WTC11 (cell line): ENCODE data around the gene PLS1. TPM values are rescaled to one million over a fixed set of nuclear protein-coding genes. Genes with fewer than 3 reads are reported as not detected.

Source experiments
- ATAC-seq: fragments of 200-7000 bp; cut with Tn5 transposase; 2 replicates; pipeline ENCODE4 v1.10.0; 2021; ENCODE audit warnings: mild to moderate bottlenecking, moderate library complexity
- CTCF ChIA-PET: fragments of 300-600 bp; sonication (Branson Sonifier 250); formaldehyde crosslinking; loops from one replicate; lab custom pipeline; 2021; ENCODE audit warnings: antibody characterized with exemption; lab: Charles Lee
- POLR2A ChIA-PET: fragments of 350-600 bp; sonication (Branson Sonifier 250); formaldehyde crosslinking; loops from one replicate; lab custom pipeline; 2021; ENCODE audit warnings: antibody characterized with exemption; lab: Charles Lee
- DNase-seq: peaks from one replicate; pipeline ENCODE4 v3.0.0; 2021; ENCODE audit warnings: low spot score
- H3K27ac Mint-ChIP-seq: 2 replicates; pipeline ENCODE4 v1.8.0; 2021; ENCODE audit warnings: mixed read lengths
- H3K27me3 Mint-ChIP-seq: 2 replicates; pipeline ENCODE4 v1.8.0; 2021; ENCODE audit warnings: low read depth, mild to moderate bottlenecking, moderate library complexity, mixed read lengths
- H3K36me3 Mint-ChIP-seq: 2 replicates; pipeline ENCODE4 v1.8.0; 2021; ENCODE audit warnings: mixed read lengths
- H3K4me1 Mint-ChIP-seq: 2 replicates; pipeline ENCODE4 v1.8.0; 2022; ENCODE audit warnings: mixed read lengths
- H3K4me3 Mint-ChIP-seq: 2 replicates; pipeline ENCODE4 v1.8.0; 2021; ENCODE audit warnings: mild to moderate bottlenecking, moderate library complexity, mixed read lengths
- H3K9me3 Mint-ChIP-seq: 2 replicates; pipeline ENCODE4 v1.8.0; 2021; ENCODE audit warnings: mixed read lengths
- CREB1 ChIP-seq: sonication (generic); formaldehyde crosslinking; IDR thresholded peaks from 2 replicates; pipeline ENCODE4 v1.8.0; 2023; ENCODE audit warnings: mild to moderate bottlenecking, missing genetic modification reagents
- ERG ChIP-seq: fragments of 250-450 bp; sonication (Bioruptor Pico); IDR thresholded peaks from 2 replicates; pipeline ENCODE4 v1.8.0; 2021; ENCODE audit warnings: mild to moderate bottlenecking
- ETV6 ChIP-seq: sonication (generic); formaldehyde crosslinking; IDR thresholded peaks from 2 replicates; pipeline ENCODE4 v1.8.1; 2022; ENCODE audit warnings: mild to moderate bottlenecking, missing genetic modification reagents
- FOXP1 ChIP-seq: sonication (generic); formaldehyde crosslinking; IDR thresholded peaks from 2 replicates; pipeline ENCODE4 v1.8.0; 2022; ENCODE audit warnings: missing genetic modification reagents, mild to moderate bottlenecking, moderate library complexity, borderline replicate concordance
- IRF1 ChIP-seq: sonication (generic); formaldehyde crosslinking; IDR thresholded peaks from 2 replicates; pipeline ENCODE4 v1.8.0; 2023; ENCODE audit warnings: missing genetic modification reagents
- KAT7 ChIP-seq: sonication (generic); formaldehyde crosslinking; IDR thresholded peaks from 2 replicates; pipeline ENCODE4 v1.8.1; 2023; ENCODE audit warnings: missing genetic modification reagents, mild to moderate bottlenecking, borderline replicate concordance
- PRDM15 ChIP-seq: sonication (generic); formaldehyde crosslinking; IDR thresholded peaks from 2 replicates; pipeline ENCODE4 v1.8.0; 2022; ENCODE audit warnings: missing genetic modification reagents
- ZMAT4 ChIP-seq: fragments of 250-450 bp; sonication (Bioruptor Pico); IDR thresholded peaks from 2 replicates; pipeline ENCODE4 v1.9.0; 2021; ENCODE audit warnings: mild to moderate bottlenecking
- ZNF423 ChIP-seq: fragments of 250-450 bp; sonication (Bioruptor Pico); IDR thresholded peaks from 2 replicates; pipeline ENCODE4 v2.1.2; 2022; ENCODE audit warnings: mild to moderate bottlenecking, moderate library complexity
- ZNF425 ChIP-seq: fragments of 250-450 bp; sonication (Bioruptor Pico); conservative IDR thresholded peaks from 2 replicates; pipeline ENCODE4 v1.9.0; 2021; ENCODE audit warnings: mild to moderate bottlenecking
- total RNA-seq: library from RNA; stranded (reverse); gene quantifications from 3 replicates; pipeline ENCODE4 v1.2.3, GENCODE V29; 2021

The PLS1 gene
- total RNA-seq, 1 experiment from 2014 or later = 26.4 TPM

GRCh38 chr3:142657033-142657432 is 60.8 kb downstream of the PLS1 start:
- peak; percentile 80 for ATAC-seq

More at GRCh38 chr3:142657033-142657432, 60.8 kb downstream of the PLS1 start:
- ChIA-PET CTCF (no interaction called here), POLR2A (no interaction called here)
- Mint-ChIP-seq H3K27ac (no peak overlapping the region), H3K9me3 (no peaks in the 10 kb centered on the region), H3K4me1 (peaks cover 37% of the 10 kb centered on the region), H3K4me3 (no peak overlapping the region), H3K27me3 (no peaks in the 10 kb centered on the region)
- DNase-seq = no peak
- TF ChIP-seq PRDM15 (no peak), IRF1 (CRISPR knock-in tag) (no peak), ZNF423 (no peak), ETV6 (CRISPR knock-in tag) (no peak), ZMAT4 (CRISPR knock-in tag) (no peak), FOXP1 (CRISPR knock-in tag) (no peak), ERG (CRISPR knock-in tag) (no peak), ZNF425 (CRISPR knock-in tag) (no peak), CREB1 (no peak), KAT7 (CRISPR knock-in tag) (no peak)
- TF ChIP-seq, all 79 proteins: peak for 0
- H3K36me3 Mint-ChIP-seq = no peaks in the 10 kb centered on the region
